Natural killer cell (primary cell): ENCODE data around the gene TSPAN33. TPM values are rescaled to one million over a fixed set of nuclear protein-coding genes. Genes with fewer than 3 reads are reported as not detected.

Experiments
- ATAC-seq, 3 donors: fragments of 150-1000 bp in 2 of 3; fragments of 200-7000 bp in 1 of 3; cut with Tn5 transposase; 1 replicate in 1 of 3; 2 replicates in 2 of 3; pipeline ENCODE4 v1.10.0; 2021; ENCODE audit warnings: mild to moderate bottlenecking in 2 of 3, moderate library complexity in 2 of 3
- DNase-seq, 2 donors: peaks; one replicate each; pipeline versions ENCODE4 v3.0.0 to v3.0.0-alpha.2; 2013 to 2021; ENCODE audit warnings: mixed read lengths in 1 of 2
- H3K27ac ChIP-seq: one replicate; pipeline ENCODE4 v1.5.1; 2013; ENCODE audit warnings: mild to moderate bottlenecking, low read length
- H3K27me3 ChIP-seq: one replicate; pipeline ENCODE4 v1.6.1; 2013; ENCODE audit warnings: low read length; ENCODE audit not compliant: control insufficient read depth, insufficient read depth
- H3K36me3 ChIP-seq: one replicate; pipeline ENCODE4 v1.6.1; 2013; ENCODE audit warnings: low read length; ENCODE audit not compliant: control insufficient read depth, insufficient read depth
- H3K4me1 ChIP-seq: one replicate; pipeline ENCODE4 v1.6.1; 2013; ENCODE audit warnings: low read length; ENCODE audit not compliant: control insufficient read depth, insufficient read depth
- H3K4me3 ChIP-seq: one replicate; pipeline ENCODE4 v1.5.1; 2013; ENCODE audit warnings: low read length
- H3K9me3 ChIP-seq: one replicate; pipeline ENCODE4 v1.6.1; 2013; ENCODE audit warnings: low read length; ENCODE audit not compliant: control insufficient read depth, insufficient read depth
- H3K27ac Mint-ChIP-seq, 2 donors: one replicate each; pipeline ENCODE4 v1.8.0; 2022; ENCODE audit warnings: mild to moderate bottlenecking in 2 of 2, mixed read lengths in 2 of 2, moderate library complexity in 1 of 2
- H3K27me3 Mint-ChIP-seq, 2 donors: one replicate each; pipeline ENCODE4 v1.8.0; 2022; ENCODE audit warnings: low read depth in 2 of 2, mixed read lengths in 2 of 2
- H3K36me3 Mint-ChIP-seq: one replicate; pipeline ENCODE4 v1.8.0; 2022; ENCODE audit warnings: mixed read lengths
- H3K4me1 Mint-ChIP-seq, 2 donors: one replicate each; pipeline ENCODE4 v1.8.0; 2022; ENCODE audit warnings: mixed read lengths in 2 of 2
- H3K4me3 Mint-ChIP-seq: one replicate; pipeline ENCODE4 v1.8.0; 2022; ENCODE audit warnings: mild to moderate bottlenecking, moderate library complexity, mixed read lengths
- H3K9me3 Mint-ChIP-seq, 2 donors: one replicate each; pipeline ENCODE4 v1.8.0; 2022; ENCODE audit warnings: mixed read lengths in 2 of 2
- WGBS: methylation state at CpG from one replicate; pipeline ENCODE4 v1.1.7; 2013; ENCODE audit warnings: missing lambda C conversion rate; ENCODE audit not compliant: insufficient coverage; 5-methylcytosine and 5-hydroxymethylcytosine counted together
- intact Hi-C: fragments of 100-400 bp; cut with micrococcal nuclease; formaldehyde crosslinking; loops from one replicate; pipeline ENCODE4 v1.14.2; 2022
- total RNA-seq, 4 donors: library from RNA; stranded (reverse); fragments of 120-200 nt in 1 of 4; gene quantifications; one replicate each; pipeline versions ENCODE4 v1.2.3 to v1.2.4, GENCODE V29; 2013 to 2022
- TF ChIP-seq, protein P1 (sequence below): fragments of 200-600 bp; IDR thresholded peaks from one replicate; pipeline ENCODE4 v1.8.0; 2022; ENCODE audit warnings: antibody characterized with exemption

TSPAN33 gene
- total RNA-seq, 3 donors from 2014 or later (not counting 1 experiment from before 2014, with no cell fraction given) = 4.0 to 7.2 (median 5.1) TPM

DNA sequence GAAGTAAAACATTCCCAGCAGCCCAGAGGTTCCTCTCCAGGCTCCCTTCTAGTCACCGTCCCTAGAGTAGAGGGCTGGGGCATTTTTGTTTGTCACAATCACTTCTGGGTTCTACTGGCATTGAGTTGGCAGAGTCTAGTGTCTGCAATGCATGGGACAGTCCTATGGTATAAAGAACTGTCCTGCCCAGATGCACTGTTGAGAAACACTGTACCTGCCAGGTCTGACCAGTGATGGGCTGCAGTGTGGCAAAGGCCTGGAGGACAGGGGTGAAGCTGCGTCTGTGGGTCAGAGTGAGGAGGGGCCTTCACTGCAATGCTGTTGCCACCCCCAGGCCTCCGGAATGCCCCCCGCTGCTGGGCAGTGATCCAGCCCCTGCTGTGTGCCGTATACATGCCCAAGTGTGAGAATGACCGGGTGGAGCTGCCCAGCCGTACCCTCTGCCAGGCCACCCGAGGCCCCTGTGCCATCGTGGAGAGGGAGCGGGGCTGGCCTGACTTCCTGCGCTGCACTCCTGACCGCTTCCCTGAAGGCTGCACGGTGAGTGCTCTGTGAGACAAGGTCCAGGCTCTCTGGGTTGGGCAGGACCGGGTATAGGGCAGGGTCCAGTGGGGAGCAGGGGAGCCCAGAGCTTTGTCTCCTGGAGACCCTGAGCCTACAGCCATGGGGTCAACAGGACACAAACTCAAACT, 58.7 kb downstream of the TSPAN33 start:
- H3K27me3 Mint-ChIP-seq = peaks cover 0 to 7% of the 10 kb centered on the region in 2 donors
- intact Hi-C loops = no loop called here
- Histone ChIP-seq H3K27me3 (peaks cover 2% of the 10 kb centered on the region), H3K4me3 (no peak overlapping the region), H3K36me3 (no peaks in the 10 kb centered on the region), H3K27ac (no peak overlapping the region), H3K4me1 (peaks cover 10% of the 10 kb centered on the region), H3K9me3 (no peaks in the 10 kb centered on the region)
- ATAC-seq (peak in 1 of 3 donors; percentile 25), DNase-seq (no peak)
- H3K4me3 Mint-ChIP-seq = no peak overlapping the region
- no peak overlapping the region for H3K27ac Mint-ChIP-seq
- H3K36me3 Mint-ChIP-seq = no peaks in the 10 kb centered on the region
- TF ChIP-seq, protein P1, sequence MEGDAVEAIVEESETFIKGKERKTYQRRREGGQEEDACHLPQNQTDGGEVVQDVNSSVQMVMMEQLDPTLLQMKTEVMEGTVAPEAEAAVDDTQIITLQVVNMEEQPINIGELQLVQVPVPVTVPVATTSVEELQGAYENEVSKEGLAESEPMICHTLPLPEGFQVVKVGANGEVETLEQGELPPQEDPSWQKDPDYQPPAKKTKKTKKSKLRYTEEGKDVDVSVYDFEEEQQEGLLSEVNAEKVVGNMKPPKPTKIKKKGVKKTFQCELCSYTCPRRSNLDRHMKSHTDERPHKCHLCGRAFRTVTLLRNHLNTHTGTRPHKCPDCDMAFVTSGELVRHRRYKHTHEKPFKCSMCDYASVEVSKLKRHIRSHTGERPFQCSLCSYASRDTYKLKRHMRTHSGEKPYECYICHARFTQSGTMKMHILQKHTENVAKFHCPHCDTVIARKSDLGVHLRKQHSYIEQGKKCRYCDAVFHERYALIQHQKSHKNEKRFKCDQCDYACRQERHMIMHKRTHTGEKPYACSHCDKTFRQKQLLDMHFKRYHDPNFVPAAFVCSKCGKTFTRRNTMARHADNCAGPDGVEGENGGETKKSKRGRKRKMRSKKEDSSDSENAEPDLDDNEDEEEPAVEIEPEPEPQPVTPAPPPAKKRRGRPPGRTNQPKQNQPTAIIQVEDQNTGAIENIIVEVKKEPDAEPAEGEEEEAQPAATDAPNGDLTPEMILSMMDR = no peak
- H3K4me1 Mint-ChIP-seq = no peaks in the 10 kb centered on the region
- H3K9me3 Mint-ChIP-seq = no peaks in the 10 kb centered on the region
- 93% methylated on average over 14 of the region's 14 CpGs for WGBS

DNA sequence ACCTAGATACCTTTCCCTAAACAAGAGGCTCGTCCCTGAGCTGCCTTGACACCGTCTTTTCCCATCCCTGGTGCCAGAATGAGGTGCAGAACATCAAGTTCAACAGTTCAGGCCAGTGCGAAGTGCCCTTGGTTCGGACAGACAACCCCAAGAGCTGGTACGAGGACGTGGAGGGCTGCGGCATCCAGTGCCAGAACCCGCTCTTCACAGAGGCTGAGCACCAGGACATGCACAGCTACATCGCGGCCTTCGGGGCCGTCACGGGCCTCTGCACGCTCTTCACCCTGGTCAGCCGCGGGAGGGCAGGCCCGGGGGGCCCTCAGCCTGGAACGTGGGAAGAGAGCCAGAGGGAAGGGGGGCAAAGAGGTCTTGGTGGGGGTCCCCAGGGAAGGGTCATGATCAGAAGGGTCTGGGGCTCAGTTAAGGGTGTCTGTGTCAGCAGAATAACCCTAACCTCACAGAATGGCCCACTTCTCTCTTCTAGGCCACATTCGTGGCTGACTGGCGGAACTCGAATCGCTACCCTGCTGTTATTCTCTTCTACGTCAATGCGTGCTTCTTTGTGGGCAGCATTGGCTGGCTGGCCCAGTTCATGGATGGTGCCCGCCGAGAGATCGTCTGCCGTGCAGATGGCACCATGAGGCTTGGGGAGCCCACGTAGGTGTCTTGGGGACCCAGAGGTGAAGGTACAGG, 60.8 kb downstream of the TSPAN33 start:
- TF ChIP-seq, protein P1 = no peak
- Histone ChIP-seq H3K4me1 (peaks cover 10% of the 10 kb centered on the region), H3K9me3 (no peaks in the 10 kb centered on the region), H3K36me3 (no peaks in the 10 kb centered on the region), H3K27me3 (no peaks in the 10 kb centered on the region), H3K4me3 (no peak overlapping the region), H3K27ac (no peak overlapping the region)
- Mint-ChIP-seq H3K27ac (no peak overlapping the region), H3K9me3 (no peaks in the 10 kb centered on the region), H3K36me3 (no peaks in the 10 kb centered on the region), H3K4me3 (no peak overlapping the region), H3K4me1 (no peaks in the 10 kb centered on the region), H3K27me3 (peaks cover 0 to 6% of the 10 kb centered on the region in 2 donors)
- 89% methylated on average over 29 of the region's 29 CpGs for WGBS
- ATAC-seq = no peak
- intact Hi-C loops = no loop called here
- no peak for DNase-seq

DNA sequence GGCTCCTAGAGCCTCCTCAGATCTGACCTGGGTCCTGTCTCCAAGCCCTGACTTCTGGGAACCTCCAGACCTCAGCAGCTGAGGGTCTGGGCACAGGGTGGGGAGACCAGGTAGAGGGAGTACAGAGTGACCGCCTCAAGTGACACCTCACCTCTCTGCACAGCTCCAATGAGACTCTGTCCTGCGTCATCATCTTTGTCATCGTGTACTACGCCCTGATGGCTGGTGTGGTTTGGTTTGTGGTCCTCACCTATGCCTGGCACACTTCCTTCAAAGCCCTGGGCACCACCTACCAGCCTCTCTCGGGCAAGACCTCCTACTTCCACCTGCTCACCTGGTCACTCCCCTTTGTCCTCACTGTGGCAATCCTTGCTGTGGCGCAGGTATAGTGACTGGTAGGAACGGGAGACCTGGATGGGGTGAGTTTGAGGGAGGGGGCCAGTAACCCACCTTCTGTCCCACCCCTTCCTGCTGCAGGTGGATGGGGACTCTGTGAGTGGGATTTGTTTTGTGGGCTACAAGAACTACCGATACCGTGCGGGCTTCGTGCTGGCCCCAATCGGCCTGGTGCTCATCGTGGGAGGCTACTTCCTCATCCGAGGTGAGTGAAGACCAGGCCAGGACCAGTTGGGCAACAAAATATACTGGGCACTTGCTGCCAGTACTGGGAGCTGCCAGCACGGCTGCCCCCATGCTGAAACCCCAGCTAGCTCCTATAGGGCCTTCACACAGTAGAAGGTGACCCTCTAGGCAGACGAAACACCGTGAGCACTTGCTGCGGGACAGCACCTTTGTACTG, 61.7 kb downstream of the TSPAN33 start:
- Histone ChIP-seq H3K36me3 (no peaks in the 10 kb centered on the region), H3K4me3 (no peak overlapping the region), H3K4me1 (peaks cover 10% of the 10 kb centered on the region), H3K9me3 (no peaks in the 10 kb centered on the region), H3K27ac (no peak overlapping the region), H3K27me3 (no peaks in the 10 kb centered on the region)
- Mint-ChIP-seq H3K36me3 (no peaks in the 10 kb centered on the region), H3K4me1 (no peaks in the 10 kb centered on the region), H3K27ac (no peak overlapping the region), H3K4me3 (no peak overlapping the region), H3K27me3 (peaks cover 0 to 5% of the 10 kb centered on the region in 2 donors), H3K9me3 (no peaks in the 10 kb centered on the region)
- peak in 2 of 3 donors; percentile 50 to 67 for ATAC-seq
- TF ChIP-seq, protein P1 = no peak
- DNase-seq = peak in 1 of 2 donors; percentile 28
- 86% methylated on average over 17 of the region's 18 CpGs for WGBS
- intact Hi-C loops = no loop called here
